Upper lobe of right lung (tissue), 1 donor: Measurements from ENCODE around the gene CCDC88C. TPM values are rescaled to one million over a fixed set of nuclear protein-coding genes. Genes with fewer than 3 reads are reported as not detected.

ENCODE experiments used
- ATAC-seq: fragments of 200-7000 bp; cut with Tn5 transposase; one replicate; pipeline ENCODE4 v1.9.1; 2020; ENCODE audit warnings: mild to moderate bottlenecking, moderate library complexity
- DNase-seq: peaks from one replicate; pipeline ENCODE4 v3.0.0-alpha.2; 2020
- H3K27ac ChIP-seq: fragments of 200-600 bp; one replicate; pipeline ENCODE4 v1.8.0; 2022
- H3K27me3 ChIP-seq: fragments of 200-600 bp; one replicate; pipeline ENCODE4 v1.8.0; 2022; ENCODE audit warnings: mild to moderate bottlenecking
- H3K36me3 ChIP-seq: fragments of 200-600 bp; one replicate; pipeline ENCODE4 v1.8.0; 2022
- H3K4me1 ChIP-seq: fragments of 200-600 bp; one replicate; pipeline ENCODE4 v1.8.0; 2022
- H3K4me3 ChIP-seq: fragments of 200-600 bp; one replicate; pipeline ENCODE4 v1.8.0; 2022; ENCODE audit warnings: mild to moderate bottlenecking
- H3K9me3 ChIP-seq: fragments of 200-600 bp; one replicate; pipeline ENCODE4 v1.8.0; 2022
- CTCF ChIP-seq: fragments of 200-600 bp; IDR thresholded peaks from one replicate; pipeline ENCODE4 v1.8.0; 2022; ENCODE audit warnings: antibody characterized with exemption
- intact Hi-C: fragments of 100-400 bp; cut with DNase I; formaldehyde crosslinking; loops from one replicate; pipeline ENCODE4 v1.11.0; 2022
- total RNA-seq: library from RNA; stranded (reverse); fragmentation: NEBNext Ultra II Directional; extraction: Animal tissue kit (Norgen Biotek cat#: 25700); gene quantifications from one replicate; pipeline ENCODE4 v1.2.1, GENCODE V29; 2021
- donor health status: DM: no; HTN: yes; CAD: no; lungs with severe emphysema.

CCDC88C gene
- total RNA-seq, 1 donor from 2014 or later = 34.1 TPM

DNA sequence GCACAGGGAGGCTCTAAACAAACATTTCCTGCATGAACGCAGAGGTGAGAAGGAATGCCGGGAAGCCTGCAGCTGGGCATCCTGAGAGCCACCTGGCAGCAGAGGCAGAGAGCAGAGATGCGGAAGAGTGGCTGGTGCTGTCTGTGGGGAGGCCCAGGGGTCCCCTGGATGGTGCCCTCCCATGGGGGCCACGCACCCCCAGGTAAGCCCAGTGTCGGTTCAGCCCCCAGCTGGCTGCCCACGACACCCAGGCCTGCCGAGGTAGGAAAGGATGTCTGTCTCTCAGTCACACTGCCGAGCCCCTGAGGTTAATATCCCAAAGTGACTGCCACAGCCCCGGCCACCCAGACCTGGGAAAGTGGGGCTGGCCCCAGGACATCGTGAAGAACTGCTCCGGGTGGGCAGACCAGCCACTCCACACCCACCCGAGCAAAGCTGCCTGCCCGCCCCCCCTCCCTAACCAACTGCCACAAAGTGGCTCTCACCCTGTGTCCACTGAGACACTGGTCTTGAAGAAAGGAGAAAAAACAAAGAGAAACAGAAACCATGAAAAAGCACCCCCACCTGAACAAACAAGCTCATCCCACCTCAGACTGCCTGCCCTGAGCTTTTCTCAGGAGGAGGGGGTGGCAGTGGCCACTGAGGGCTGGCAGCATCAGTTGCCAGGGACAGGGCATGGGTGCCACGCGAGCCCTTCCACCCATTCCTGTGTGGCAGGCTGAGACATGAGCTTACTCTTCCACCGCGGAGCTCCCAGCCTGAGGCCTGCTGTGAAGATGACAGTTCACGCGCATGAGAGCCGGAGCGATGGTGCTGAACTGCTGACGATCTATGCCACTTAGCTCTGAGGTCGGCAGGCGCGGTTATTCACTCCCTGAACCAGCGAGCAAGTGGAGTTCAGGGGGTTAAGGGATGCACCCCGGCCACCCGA is 40.8 kb downstream of the CCDC88C start:
- no peak for ATAC-seq
- Histone ChIP-seq H3K4me3 (no peak overlapping the region), H3K9me3 (no peaks in the 10 kb centered on the region), H3K4me1 (peaks cover 60% of the 10 kb centered on the region), H3K27me3 (no peaks in the 10 kb centered on the region), H3K27ac (no peak overlapping the region), H3K36me3 (no peaks in the 10 kb centered on the region)
- peak; percentile 63 for DNase-seq
- TF ChIP-seq CTCF = no peak
- intact Hi-C loops = no loop called here

DNA sequence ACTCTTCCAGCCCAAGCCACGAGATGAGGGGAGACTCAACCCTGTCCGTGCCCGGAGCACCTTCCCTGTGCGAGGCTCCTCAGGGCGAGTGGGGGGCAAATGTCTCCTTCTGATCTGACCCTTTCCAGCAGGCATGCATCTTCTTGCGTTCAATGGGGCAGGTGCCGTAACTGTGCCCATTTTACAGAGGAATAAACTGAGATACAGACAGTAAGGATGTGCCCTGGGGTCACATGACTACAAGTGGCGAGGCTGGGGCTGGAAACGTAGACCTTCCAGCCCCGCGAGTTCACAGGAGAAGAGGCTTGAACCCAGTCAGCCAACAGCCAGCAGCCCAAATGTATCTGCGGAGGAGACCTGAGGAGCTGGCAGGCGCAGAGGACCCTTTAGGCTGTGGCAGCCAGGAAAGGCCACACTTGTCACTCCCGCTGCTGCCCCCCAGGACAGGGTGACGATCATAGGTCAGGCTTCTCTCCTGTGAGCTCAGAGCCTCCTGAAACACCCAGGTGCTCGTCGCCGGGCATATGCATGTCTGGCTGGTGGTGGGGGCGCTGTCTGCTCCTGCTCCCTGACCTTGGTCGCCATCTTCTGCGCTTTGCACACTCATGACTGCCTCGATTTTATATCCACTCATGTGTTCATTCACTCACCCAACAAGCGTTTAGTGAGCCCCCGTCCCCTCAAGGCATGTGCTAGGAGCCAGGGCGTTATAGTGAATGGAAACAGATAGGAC is 41.7 kb downstream of the CCDC88C start:
- Histone ChIP-seq H3K4me3 (no peak overlapping the region), H3K9me3 (no peaks in the 10 kb centered on the region), H3K27ac (no peak overlapping the region), H3K36me3 (no peaks in the 10 kb centered on the region), H3K27me3 (no peaks in the 10 kb centered on the region), H3K4me1 (peaks cover 65% of the 10 kb centered on the region)
- intact Hi-C loops = no loop called here
- no peak for DNase-seq
- ATAC-seq = no peak
- no peak for TF ChIP-seq CTCF

- peak; percentile 6 for ATAC-seq
- DNase-seq = no peak
Observed at GRCh38 chr14:91374879-91375702, 42.5 kb downstream of the CCDC88C start.

DNA sequence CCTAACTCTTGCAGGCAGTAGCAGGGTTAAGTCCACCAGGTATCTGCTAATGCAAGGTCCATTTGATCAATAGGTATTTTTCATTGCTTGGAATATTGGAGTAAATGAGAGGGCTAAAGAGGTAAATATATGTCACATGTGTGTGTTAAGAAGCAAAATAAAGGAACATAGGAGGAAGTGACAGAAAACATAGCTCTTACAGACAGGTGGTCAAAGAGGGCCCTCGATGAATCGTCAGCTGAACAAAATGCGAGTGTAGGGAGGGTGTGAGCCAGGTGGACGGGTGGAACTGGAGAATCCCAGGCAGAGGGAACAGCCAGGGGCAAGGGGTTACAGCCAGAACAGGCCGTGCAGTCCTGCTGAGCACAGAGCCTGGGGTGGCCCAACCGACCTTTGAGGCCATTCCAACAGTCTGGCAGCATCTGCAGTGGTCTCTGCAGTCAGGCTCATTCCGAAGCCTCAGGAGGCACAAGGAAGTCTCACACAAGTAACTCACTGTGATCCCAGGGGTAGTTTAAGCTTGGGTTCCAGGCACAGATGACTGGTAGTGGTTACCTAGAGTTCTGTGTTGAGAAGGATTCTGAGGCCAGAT is 43.2 kb downstream of the CCDC88C start:
- TF ChIP-seq CTCF = no peak
- no peaks in the 10 kb centered on the region for H3K9me3 ChIP-seq
- no peaks in the 10 kb centered on the region for H3K27me3 ChIP-seq
- peaks cover 70% of the 10 kb centered on the region for H3K4me1 ChIP-seq
- no peaks in the 10 kb centered on the region for H3K36me3 ChIP-seq
- peak overlapping the region; percentile 17 for H3K27ac ChIP-seq
- intact Hi-C loops = no loop called here
- no peak overlapping the region for H3K4me3 ChIP-seq
- ATAC-seq (no peak), DNase-seq (no peak)

More at GRCh38 chr14:91374879-91375702, 42.5 kb downstream of the CCDC88C start:
- Histone ChIP-seq H3K4me3 (no peak overlapping the region), H3K9me3 (no peaks in the 10 kb centered on the region), H3K36me3 (no peaks in the 10 kb centered on the region), H3K27ac (no peak overlapping the region), H3K4me1 (peaks cover 65% of the 10 kb centered on the region), H3K27me3 (no peaks in the 10 kb centered on the region)
- intact Hi-C loops = no loop called here
- TF ChIP-seq CTCF = no peak
